Activated naive CD8-positive, alpha-beta T cell treated with anti-CD3 and anti-CD28 coated beads, Interleukin-2, amount 10 ng/mL, durations not matched to agents 7 days and 5 days (primary cell): ENCODE data around the gene ZDHHC11B. TPM values are rescaled to one million over a fixed set of nuclear protein-coding genes. Genes with fewer than 3 reads are reported as not detected.

ENCODE experiments used
- ATAC-seq: fragments of 150-1000 bp; cut with Tn5 transposase; one replicate; pipeline ENCODE4 v1.10.0; 2021; ENCODE audit warnings: low read depth, moderate library complexity
- POLR2A ChIA-PET: fragments of 350-600 bp; sonication (Branson Sonifier 250); formaldehyde crosslinking; loops from one replicate; lab custom pipeline; 2021; ENCODE audit warnings: antibody characterized with exemption; lab: Charles Lee
- DNase-seq: peaks from one replicate; pipeline ENCODE4 v3.0.0; 2021
- H3K27ac Mint-ChIP-seq: one replicate; pipeline ENCODE4 v1.8.0; 2022; ENCODE audit warnings: mild to moderate bottlenecking, mixed read lengths
- H3K27me3 Mint-ChIP-seq: one replicate; pipeline ENCODE4 v1.8.0; 2022; ENCODE audit warnings: mild to moderate bottlenecking, moderate library complexity, mixed read lengths
- H3K36me3 Mint-ChIP-seq: one replicate; pipeline ENCODE4 v1.8.0; 2021; ENCODE audit warnings: mild to moderate bottlenecking, mixed read lengths
- H3K4me1 Mint-ChIP-seq: one replicate; pipeline ENCODE4 v1.8.0; 2021; ENCODE audit warnings: mixed read lengths
- H3K4me3 Mint-ChIP-seq: one replicate; pipeline ENCODE4 v1.8.0; 2022; ENCODE audit warnings: mild to moderate bottlenecking, moderate library complexity, mixed read lengths
- H3K9me3 Mint-ChIP-seq: one replicate; pipeline ENCODE4 v1.8.0; 2021; ENCODE audit warnings: mixed read lengths
- total RNA-seq, 2 experiments: library from RNA; stranded (reverse); gene quantifications; one replicate each; pipeline ENCODE4 v1.2.3, GENCODE V29; 2021

Gene ZDHHC11B
- total RNA-seq, 2 experiments from 2014 or later = 2.0 to 2.4 TPM

GRCh38 chr5:674630-675011 is 109.9 kb downstream of the ZDHHC11B start:
- no peak overlapping the region for H3K4me3 Mint-ChIP-seq
- ATAC-seq (no peak), DNase-seq (peak; percentile 28)
- H3K9me3 Mint-ChIP-seq = no peaks in the 10 kb centered on the region
- H3K36me3 Mint-ChIP-seq = no peaks in the 10 kb centered on the region
- H3K27ac Mint-ChIP-seq = no peak overlapping the region
- peaks cover 5% of the 10 kb centered on the region for H3K27me3 Mint-ChIP-seq
- H3K4me1 Mint-ChIP-seq = peaks cover 3% of the 10 kb centered on the region
- POLR2A ChIA-PET = no interaction called here

DNA sequence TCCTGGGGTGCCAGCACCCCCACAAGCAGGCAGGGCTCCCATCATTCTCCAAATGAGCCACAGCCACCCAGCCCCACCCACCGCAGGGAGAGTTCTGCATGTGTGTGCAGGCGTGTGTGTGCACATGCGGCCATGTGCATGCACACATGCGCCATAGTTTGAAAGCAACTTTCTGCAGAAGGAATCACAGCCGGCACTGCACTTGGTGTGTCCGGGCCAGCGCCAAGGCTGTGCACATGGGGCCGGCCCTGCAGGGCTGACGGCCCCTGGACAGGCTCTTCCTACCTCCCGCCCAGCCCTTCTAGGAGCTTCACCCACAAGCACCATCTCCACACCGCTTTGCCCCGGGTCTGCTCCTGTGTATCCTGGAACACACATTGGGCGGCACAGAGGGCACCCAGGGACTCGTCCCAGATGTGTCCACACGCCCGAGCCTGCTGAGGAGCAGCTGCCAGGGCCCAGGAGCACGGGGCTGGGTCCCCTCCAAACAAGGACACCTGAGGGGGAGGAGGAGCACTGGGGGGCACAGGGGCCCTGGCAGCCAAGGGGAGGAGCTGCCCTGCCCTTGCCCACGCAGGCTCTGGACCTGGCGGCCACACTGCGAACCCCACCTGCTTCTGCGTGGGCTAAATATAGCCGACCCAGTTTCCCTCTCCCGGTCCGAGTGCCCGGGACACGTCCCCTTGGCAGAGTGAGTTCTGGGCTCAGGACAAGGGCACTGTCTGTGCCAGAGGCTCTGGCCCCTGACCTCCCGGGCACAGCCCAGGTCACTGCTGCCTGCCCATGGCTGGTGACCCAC is 110.5 kb downstream of the ZDHHC11B start:
- H3K36me3 Mint-ChIP-seq = no peaks in the 10 kb centered on the region
- peaks cover 5% of the 10 kb centered on the region for H3K27me3 Mint-ChIP-seq
- no peaks in the 10 kb centered on the region for H3K9me3 Mint-ChIP-seq
- H3K4me1 Mint-ChIP-seq = peaks cover 3% of the 10 kb centered on the region
- POLR2A ChIA-PET = no interaction called here
- no peak overlapping the region for H3K4me3 Mint-ChIP-seq
- DNase-seq (peak; percentile 28), ATAC-seq (no peak)
- H3K27ac Mint-ChIP-seq = no peak overlapping the region

- no peaks in the 10 kb centered on the region for H3K9me3 Mint-ChIP-seq
- H3K27ac Mint-ChIP-seq = peak overlapping the region; percentile 54
- ATAC-seq (no peak), DNase-seq (peak; percentile 30)
- no peaks in the 10 kb centered on the region for H3K36me3 Mint-ChIP-seq
- no peak overlapping the region for H3K4me3 Mint-ChIP-seq
- H3K4me1 Mint-ChIP-seq = peaks cover 3% of the 10 kb centered on the region
- H3K27me3 Mint-ChIP-seq = peaks cover 5% of the 10 kb centered on the region
- POLR2A ChIA-PET = no interaction called here
Observed at GRCh38 chr5:673161-673830, 111.2 kb downstream of the ZDHHC11B start.

DNA sequence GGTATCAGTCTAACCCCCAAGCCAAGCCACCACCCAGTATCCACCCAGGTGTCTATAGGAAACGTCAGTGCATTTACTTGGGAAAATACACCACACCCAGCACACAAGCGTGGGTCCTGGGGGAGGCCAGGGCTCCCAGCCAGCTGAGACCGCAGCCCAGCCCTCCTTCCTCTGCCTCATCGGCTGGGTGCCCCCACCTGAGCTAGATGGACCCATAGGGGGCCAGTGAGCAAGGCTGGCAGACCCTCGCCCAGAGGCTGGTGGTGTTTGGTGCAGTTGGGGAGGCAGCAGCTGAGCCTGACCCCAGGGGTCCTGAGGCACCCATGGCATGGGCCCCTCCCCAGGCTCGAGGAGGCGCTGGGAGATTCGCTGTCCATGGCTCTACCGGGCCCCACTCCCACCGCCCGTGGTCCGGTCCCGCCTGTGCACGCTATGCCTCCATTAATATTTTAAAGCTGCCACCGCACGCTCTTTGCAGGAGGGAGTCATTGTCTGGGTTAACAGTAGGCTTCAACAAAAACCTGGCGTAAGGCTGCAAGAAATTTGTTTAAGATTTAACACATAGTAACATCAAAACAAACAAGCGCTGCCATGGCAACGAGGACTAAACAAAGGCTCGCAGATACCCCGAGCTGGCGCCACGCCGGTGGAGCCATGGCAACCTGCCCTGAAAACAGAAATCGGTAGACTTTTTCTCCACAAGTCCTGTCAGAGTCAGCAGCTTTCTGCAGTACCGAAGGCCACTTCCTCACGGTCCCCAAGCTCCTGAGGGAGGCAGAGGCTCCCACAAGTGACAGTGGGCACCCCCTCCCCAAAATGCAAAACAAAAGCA is 112.0 kb downstream of the ZDHHC11B start:
- Mint-ChIP-seq H3K36me3 (peaks cover under 1% of the 10 kb centered on the region), H3K4me3 (no peak overlapping the region), H3K27me3 (peaks cover 5% of the 10 kb centered on the region), H3K27ac (peak overlapping the region; percentile 54), H3K4me1 (peaks cover 3% of the 10 kb centered on the region), H3K9me3 (no peaks in the 10 kb centered on the region)
- ATAC-seq (peak; percentile 16), DNase-seq (peak; percentile 33)
- POLR2A ChIA-PET = no interaction called here

GRCh38 chr5:671459-672328 is 112.8 kb downstream of the ZDHHC11B start:
- H3K27ac Mint-ChIP-seq = no peak overlapping the region
- DNase-seq = peak; percentile 75
- H3K4me1 Mint-ChIP-seq = peaks cover 3% of the 10 kb centered on the region
- no peaks in the 10 kb centered on the region for H3K9me3 Mint-ChIP-seq
- ATAC-seq = peak; percentile 76
- H3K36me3 Mint-ChIP-seq = peaks cover 2% of the 10 kb centered on the region
- POLR2A ChIA-PET = no interaction called here
- no peak overlapping the region for H3K4me3 Mint-ChIP-seq
- peaks cover 5% of the 10 kb centered on the region for H3K27me3 Mint-ChIP-seq

- POLR2A ChIA-PET = no interaction called here
- DNase-seq = peak; percentile 32
- peaks cover 3% of the 10 kb centered on the region for H3K4me1 Mint-ChIP-seq
- H3K9me3 Mint-ChIP-seq = no peaks in the 10 kb centered on the region
- no peak overlapping the region for H3K27ac Mint-ChIP-seq
- peaks cover 2% of the 10 kb centered on the region for H3K36me3 Mint-ChIP-seq
- peaks cover 5% of the 10 kb centered on the region for H3K27me3 Mint-ChIP-seq
- no peak for ATAC-seq
- H3K4me3 Mint-ChIP-seq = no peak overlapping the region
Observed at GRCh38 chr5:670396-671270, 113.9 kb downstream of the ZDHHC11B start.

- Mint-ChIP-seq H3K27me3 (peaks cover 5% of the 10 kb centered on the region), H3K4me3 (no peak overlapping the region), H3K36me3 (peaks cover 2% of the 10 kb centered on the region), H3K4me1 (peaks cover 3% of the 10 kb centered on the region), H3K27ac (no peak overlapping the region), H3K9me3 (no peaks in the 10 kb centered on the region)
- peak; percentile 28 for DNase-seq
- no peak for ATAC-seq
- POLR2A ChIA-PET = no interaction called here
Observed at GRCh38 chr5:669842-670395, 114.6 kb downstream of the ZDHHC11B start.

DNA sequence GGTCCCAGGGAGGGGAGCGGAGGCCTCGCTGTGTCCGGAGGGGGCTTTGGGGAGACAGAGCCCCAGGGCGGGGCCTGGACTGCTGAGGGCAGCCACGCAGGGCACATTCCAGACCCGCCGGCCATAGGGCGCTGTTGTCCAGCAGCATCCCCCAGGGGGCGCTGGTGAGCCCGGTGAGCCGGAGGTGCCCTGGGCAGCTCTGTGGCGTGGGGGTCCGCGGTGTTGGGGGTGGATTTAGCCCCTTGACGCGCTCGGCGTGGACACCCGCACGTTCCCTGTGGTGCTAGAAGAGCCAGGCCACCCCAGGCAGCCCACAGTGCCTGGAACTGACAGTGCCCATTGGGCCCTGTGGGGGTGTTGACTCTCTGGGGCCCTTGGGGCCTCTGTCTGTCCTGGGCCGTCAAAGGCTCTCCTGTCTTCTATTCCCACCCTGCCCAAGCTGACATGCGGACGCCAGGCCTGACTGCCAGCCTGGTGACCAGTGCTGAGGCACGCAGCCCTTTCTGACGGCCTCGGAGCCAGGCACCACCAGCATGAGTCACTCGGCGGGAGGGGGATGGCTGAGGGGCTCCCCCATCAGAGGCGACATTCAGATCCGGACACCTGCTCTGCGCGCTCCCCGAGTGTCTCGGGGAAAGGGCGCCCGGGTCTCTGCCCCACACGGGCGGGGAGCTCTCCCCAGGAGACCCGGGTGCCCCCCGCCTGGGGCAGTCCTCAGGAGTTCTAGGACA is 115.3 kb downstream of the ZDHHC11B start:
- Mint-ChIP-seq H3K36me3 (peaks cover 2% of the 10 kb centered on the region), H3K9me3 (no peaks in the 10 kb centered on the region), H3K4me3 (no peak overlapping the region), H3K27ac (no peak overlapping the region), H3K27me3 (peaks cover 5% of the 10 kb centered on the region), H3K4me1 (peaks cover 3% of the 10 kb centered on the region)
- POLR2A ChIA-PET = no interaction called here
- peak; percentile 74 for DNase-seq
- no peak for ATAC-seq

GRCh38 chr5:668283-668995 is 116.1 kb downstream of the ZDHHC11B start:
- ATAC-seq (no peak), DNase-seq (peak; percentile 28)
- no peak overlapping the region for H3K27ac Mint-ChIP-seq
- no peaks in the 10 kb centered on the region for H3K9me3 Mint-ChIP-seq
- H3K27me3 Mint-ChIP-seq = peaks cover 5% of the 10 kb centered on the region
- peaks cover 4% of the 10 kb centered on the region for H3K36me3 Mint-ChIP-seq
- H3K4me1 Mint-ChIP-seq = peaks cover 3% of the 10 kb centered on the region
- POLR2A ChIA-PET = no interaction called here
- H3K4me3 Mint-ChIP-seq = no peak overlapping the region

DNA sequence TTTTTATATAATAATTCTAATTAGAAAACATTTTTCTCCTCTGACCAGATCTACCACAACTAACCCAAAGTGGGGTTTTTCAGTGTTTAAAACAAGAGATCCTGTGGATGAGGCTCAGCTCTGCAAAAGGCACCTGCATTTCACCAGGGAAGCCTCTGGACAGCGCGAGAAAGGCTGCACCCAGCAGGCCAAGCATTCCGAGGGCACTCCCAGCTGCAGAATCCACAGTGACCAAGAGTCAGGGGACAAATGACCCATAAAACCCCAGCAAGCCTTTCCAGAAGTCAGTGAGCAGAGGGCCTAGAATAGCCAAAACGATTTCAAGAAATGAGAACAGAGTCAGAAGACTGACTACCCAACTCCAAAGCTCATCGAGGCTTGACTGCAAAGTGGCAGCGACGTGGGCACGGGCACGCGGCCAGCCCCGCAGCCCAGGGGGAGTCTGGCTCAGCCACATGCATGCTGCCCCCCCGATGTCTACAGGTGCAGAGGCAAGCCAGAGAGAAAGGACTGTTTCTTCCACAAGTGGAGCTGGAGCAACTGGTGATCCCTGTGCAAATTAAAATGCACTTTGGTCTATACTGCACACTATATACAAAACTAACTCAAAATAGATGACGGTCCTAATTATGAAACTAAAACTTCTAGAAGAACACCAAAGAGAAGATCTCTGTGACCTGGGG is 117.6 kb downstream of the ZDHHC11B start:
- no peaks in the 10 kb centered on the region for H3K9me3 Mint-ChIP-seq
- no peaks in the 10 kb centered on the region for H3K4me1 Mint-ChIP-seq
- no peak for ATAC-seq
- H3K4me3 Mint-ChIP-seq = no peak overlapping the region
- POLR2A ChIA-PET = no interaction called here
- peaks cover 4% of the 10 kb centered on the region for H3K36me3 Mint-ChIP-seq
- no peaks in the 10 kb centered on the region for H3K27me3 Mint-ChIP-seq
- H3K27ac Mint-ChIP-seq = no peak overlapping the region
- DNase-seq = no peak
